Brain microvascular endothelial cell (primary cell): Measurements from ENCODE around the gene FCRL5.

ENCODE experiments used
- DNase-seq: peaks from one replicate; pipeline ENCODE4 v3.0.0-alpha.2; 2020
- H3K27ac ChIP-seq: fragments of 250-450 bp; sonication (Bioruptor Pico); 2 replicates; pipeline ENCODE4 v1.5.1; 2020; ENCODE audit warnings: mild to moderate bottlenecking, moderate library complexity
- H3K27me3 ChIP-seq: fragments of 250-450 bp; sonication (Bioruptor Pico); replicated peaks from 2 replicates; pipeline ENCODE4 v1.5.1; 2020; ENCODE audit warnings: mild to moderate bottlenecking
- H3K36me3 ChIP-seq: fragments of 250-450 bp; sonication (Bioruptor Pico); replicated peaks from 2 replicates; pipeline ENCODE4 v1.5.1; 2020; ENCODE audit warnings: mild to moderate bottlenecking
- H3K4me3 ChIP-seq: 2 replicates; pipeline ENCODE4 v1.5.1; 2011; ENCODE audit warnings: low read depth, mild to moderate bottlenecking, control low read depth, low read length, moderate library complexity
- in situ Hi-C: cut with HindIII; loops from 2 replicates; pipeline ENCODE4 v1.10.0; 2017; ENCODE audit warnings: low sequenced_read_pairs, low pct_ligation_motif_present
- TF ChIP-seq, protein P1 (sequence below): IDR thresholded peaks from 2 replicates; pipeline ENCODE4 v1.5.1; 2011; ENCODE audit warnings: low read depth, mild to moderate bottlenecking, moderate library complexity, low read length, control low read depth, inconsistent platforms; ENCODE audit errors: missing control alignments

FCRL5 gene

DNA sequence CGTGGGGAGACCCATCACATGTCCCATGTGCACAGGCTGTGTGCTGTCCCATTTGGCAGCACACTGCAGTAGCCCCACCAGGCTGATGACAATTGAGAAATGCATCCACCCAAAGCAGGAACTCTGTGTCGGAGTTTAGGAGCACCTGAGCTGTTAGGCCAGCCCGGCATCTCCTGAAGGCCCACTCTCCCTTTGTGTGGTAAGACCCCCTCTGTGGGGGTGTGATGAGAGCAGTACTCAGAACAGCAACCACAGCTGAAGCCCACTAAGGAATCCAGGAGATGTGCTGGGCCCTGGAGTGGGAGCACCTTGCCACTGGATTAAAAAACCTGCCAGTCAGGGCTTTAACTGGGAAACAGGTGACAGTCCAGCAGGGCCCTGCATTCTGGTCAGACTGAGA is 37.2 kb downstream of the FCRL5 start:
- TF ChIP-seq, protein P1, sequence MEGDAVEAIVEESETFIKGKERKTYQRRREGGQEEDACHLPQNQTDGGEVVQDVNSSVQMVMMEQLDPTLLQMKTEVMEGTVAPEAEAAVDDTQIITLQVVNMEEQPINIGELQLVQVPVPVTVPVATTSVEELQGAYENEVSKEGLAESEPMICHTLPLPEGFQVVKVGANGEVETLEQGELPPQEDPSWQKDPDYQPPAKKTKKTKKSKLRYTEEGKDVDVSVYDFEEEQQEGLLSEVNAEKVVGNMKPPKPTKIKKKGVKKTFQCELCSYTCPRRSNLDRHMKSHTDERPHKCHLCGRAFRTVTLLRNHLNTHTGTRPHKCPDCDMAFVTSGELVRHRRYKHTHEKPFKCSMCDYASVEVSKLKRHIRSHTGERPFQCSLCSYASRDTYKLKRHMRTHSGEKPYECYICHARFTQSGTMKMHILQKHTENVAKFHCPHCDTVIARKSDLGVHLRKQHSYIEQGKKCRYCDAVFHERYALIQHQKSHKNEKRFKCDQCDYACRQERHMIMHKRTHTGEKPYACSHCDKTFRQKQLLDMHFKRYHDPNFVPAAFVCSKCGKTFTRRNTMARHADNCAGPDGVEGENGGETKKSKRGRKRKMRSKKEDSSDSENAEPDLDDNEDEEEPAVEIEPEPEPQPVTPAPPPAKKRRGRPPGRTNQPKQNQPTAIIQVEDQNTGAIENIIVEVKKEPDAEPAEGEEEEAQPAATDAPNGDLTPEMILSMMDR, result no peak
- Histone ChIP-seq H3K36me3 (no peaks in the 10 kb centered on the region), H3K27ac (no peak overlapping the region), H3K4me3 (no peak overlapping the region), H3K27me3 (no peaks in the 10 kb centered on the region)
- DNase-seq, result no peak
- in situ Hi-C loops, result no loop called here

DNA sequence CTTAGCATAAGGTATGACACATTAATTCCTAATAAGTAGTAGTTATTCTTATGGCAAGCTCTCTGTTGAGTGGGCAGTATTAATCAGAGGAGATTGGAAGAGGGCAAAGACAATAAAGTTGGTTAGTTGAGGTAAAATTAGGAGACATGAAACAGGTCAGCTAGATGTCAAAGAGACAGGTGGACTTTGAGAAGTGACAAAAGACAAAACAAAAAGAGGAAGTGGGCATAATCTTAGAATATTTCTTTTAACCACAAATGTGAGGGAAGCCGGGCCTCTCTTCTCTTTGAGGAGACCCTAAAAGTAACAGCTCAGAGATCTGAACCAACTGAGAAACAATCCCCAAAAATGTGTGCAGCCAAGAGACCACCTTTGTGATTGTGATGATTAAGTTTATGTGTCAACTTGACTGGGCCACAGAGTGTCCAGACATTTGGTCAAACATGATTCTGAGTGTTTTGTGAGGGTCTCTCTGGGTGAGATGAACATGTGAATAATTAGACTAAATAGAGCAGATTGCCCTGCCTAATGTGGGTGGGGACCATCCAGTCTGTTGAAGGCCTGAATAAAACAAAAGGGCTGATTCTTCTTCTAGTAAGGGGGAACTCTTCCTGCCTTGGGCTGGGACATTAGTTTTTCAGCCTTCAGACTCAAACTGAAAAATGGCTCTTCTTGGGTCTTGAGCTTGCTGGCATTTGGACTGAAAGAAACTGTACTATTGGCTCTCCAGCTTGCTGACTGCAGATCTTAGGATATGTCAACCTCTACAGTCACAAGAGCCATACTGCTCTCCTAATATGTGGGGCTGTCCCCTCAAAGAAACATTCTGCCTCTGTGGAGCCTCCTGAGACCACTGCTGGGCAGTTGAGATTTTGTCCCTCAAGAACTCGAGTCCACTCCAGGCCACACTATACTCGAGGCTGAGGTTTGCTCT is 40.0 kb downstream of the FCRL5 start:
- no peaks in the 10 kb centered on the region for H3K27me3 ChIP-seq
- no peaks in the 10 kb centered on the region for H3K36me3 ChIP-seq
- no peak overlapping the region for H3K27ac ChIP-seq
- H3K4me3 ChIP-seq, result no peak overlapping the region
- TF ChIP-seq, protein P1, result no peak
- DNase-seq, result no peak
- in situ Hi-C loops, result no loop called here

DNA sequence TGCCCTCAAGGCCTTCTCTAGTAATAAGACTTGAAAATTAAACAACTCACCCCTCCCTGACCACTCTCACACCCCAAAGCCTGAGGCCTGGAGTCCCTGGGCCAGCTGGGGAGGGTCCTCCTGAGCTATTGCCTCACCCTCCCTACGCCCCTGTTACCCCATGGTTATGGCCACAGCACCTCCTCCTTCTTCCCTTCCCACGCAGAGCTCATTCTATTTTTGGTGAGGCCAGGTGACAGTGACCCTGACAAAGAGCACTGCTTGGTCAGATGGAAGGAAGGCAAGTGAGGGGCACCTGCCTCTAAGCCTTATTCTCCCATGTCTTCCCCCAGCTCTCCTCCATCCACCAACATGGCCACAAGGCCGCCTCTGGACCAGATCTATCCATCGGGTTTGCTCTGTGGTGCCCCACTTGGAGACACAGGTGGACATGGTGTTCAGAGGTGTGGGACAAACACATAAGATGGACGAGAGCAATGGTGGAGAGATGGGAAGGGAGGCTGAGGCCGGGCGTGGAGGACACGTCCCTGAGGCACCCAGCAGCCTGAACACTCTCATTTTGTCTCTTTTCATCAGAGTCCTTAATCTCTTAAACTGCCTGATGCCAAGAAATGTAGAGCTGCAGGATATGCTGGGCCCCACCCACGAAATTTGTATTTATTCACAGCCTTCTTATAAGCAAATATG is 42.6 kb downstream of the FCRL5 start:
- TF ChIP-seq, protein P1, result no peak
- H3K4me3 ChIP-seq, result no peak overlapping the region
- no peak for DNase-seq
- H3K27me3 ChIP-seq, result no peaks in the 10 kb centered on the region
- no peak overlapping the region for H3K27ac ChIP-seq
- H3K36me3 ChIP-seq, result no peaks in the 10 kb centered on the region
- in situ Hi-C loops, result no loop called here

DNA sequence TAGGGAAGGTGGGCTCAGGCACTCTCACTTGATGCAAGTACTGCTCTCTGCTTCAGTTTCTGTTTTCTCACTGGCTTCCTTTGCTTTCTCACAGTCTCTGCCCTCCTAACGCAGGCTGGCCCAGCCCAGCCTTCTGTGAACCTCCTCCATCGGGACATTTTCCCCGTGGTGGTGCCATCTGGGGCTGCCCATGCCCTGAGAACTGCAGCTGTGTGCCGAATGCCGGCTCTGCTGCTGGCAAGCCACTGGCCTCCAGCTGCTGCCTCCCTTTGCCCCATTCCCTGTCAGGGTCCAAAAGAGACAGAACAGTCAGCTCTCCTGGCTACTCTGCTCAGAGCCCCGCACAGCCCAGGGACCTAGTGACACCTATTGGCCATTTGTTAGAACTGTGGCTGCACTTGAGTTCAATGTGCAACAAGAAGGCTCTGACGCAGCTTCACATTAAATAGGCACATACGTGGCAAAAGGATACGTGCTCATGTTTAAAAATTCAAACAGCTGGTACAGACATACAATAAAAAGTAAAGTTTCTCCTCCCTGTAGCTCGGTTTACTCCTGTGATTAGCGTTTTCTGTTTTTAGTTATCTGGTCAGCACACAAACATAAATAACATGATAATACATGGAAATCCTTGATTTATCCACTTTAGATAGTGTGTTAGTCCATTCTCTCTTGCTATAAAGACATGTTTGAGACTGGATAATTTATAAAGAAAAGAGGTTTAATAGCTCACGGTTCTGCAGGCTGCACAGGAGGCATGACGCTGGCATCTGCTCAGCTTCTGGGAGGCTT is 46.6 kb downstream of the FCRL5 start:
- TF ChIP-seq, protein P1, result peak; percentile 87
- H3K4me3 ChIP-seq, result no peak overlapping the region
- in situ Hi-C loops, result no loop called here
- H3K27ac ChIP-seq, result no peak overlapping the region
- H3K36me3 ChIP-seq, result no peaks in the 10 kb centered on the region
- peak; percentile 66 for DNase-seq
- no peaks in the 10 kb centered on the region for H3K27me3 ChIP-seq

DNA sequence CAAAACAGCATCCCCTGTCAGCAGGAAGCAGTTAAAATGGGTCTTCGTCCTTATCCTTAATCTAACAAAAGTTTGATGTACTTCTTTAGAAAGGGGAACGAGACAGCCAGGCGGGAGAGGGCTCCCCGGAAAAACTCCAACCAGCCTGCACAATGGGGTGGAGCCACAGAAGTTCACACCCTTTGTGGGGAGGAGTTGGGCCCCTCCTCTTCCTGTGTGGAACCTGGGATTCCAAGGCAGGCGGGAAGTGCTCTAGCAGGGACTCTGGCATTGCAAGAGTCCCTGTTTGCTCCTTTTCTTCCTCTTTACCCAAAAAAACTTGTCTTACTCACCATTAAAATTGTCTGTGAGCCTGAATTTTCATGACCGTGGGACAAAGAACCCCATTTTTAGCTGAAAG is 47.7 kb downstream of the FCRL5 start:
- no peak overlapping the region for H3K4me3 ChIP-seq
- H3K36me3 ChIP-seq, result no peaks in the 10 kb centered on the region
- DNase-seq, result no peak
- in situ Hi-C loops, result no loop called here
- no peaks in the 10 kb centered on the region for H3K27me3 ChIP-seq
- no peak overlapping the region for H3K27ac ChIP-seq
- TF ChIP-seq, protein P1, result no peak
